Chondrocyte (in vitro differentiated cells): ENCODE measurements around the gene IFNAR1. TPM values are rescaled to one million over a fixed set of nuclear protein-coding genes. Genes with fewer than 3 reads are reported as not detected.

ENCODE experiments used
- DNase-seq: peaks from one replicate; pipeline ENCODE4 v3.0.0; 2021; ENCODE audit warnings: mixed read lengths, low spot score
- H3K27ac Mint-ChIP-seq: one replicate; pipeline ENCODE4 v1.8.0; 2021; ENCODE audit warnings: mild to moderate bottlenecking, moderate library complexity, mixed read lengths; ENCODE audit not compliant: unreplicated experiment
- H3K27me3 Mint-ChIP-seq: 2 replicates; pipeline ENCODE4 v1.8.0; 2021; ENCODE audit warnings: low read depth, mixed read lengths
- H3K36me3 Mint-ChIP-seq: 2 replicates; pipeline ENCODE4 v1.8.0; 2021; ENCODE audit warnings: low read depth, mixed read lengths
- H3K4me1 Mint-ChIP-seq: 2 replicates; pipeline ENCODE4 v1.8.0; 2021; ENCODE audit warnings: low read depth, mild to moderate bottlenecking, mixed read lengths
- H3K4me3 Mint-ChIP-seq: one replicate; pipeline ENCODE4 v1.8.0; 2021; ENCODE audit warnings: mild to moderate bottlenecking, moderate library complexity, mixed read lengths; ENCODE audit not compliant: unreplicated experiment
- H3K9me3 Mint-ChIP-seq: 2 replicates; pipeline ENCODE4 v1.8.0; 2021; ENCODE audit warnings: low read depth, mixed read lengths
- CTCF ChIP-seq: fragments of 200-600 bp; sonication (generic); IDR thresholded peaks from 2 replicates; pipeline ENCODE4 v1.5.0; 2021; ENCODE audit warnings: antibody characterized with exemption, mild to moderate bottlenecking, moderate library complexity
- total RNA-seq: library from RNA; stranded (reverse); gene quantifications from 3 replicates; pipeline ENCODE4 v1.2.1, GENCODE V29; 2021

Gene IFNAR1
- total RNA-seq, 1 donor from 2014 or later: 47.7 TPM

- Mint-ChIP-seq H3K36me3 (no peaks in the 10 kb centered on the region), H3K9me3 (peaks cover 8% of the 10 kb centered on the region), H3K4me3 (no peak overlapping the region), H3K4me1 (peaks cover 4% of the 10 kb centered on the region), H3K27ac (no peak overlapping the region), H3K27me3 (peaks cover 3% of the 10 kb centered on the region)
- no peak for TF ChIP-seq CTCF
- DNase-seq: no peak
Observed at GRCh38 chr21:33305344-33305671, 19.5 kb upstream of the IFNAR1 start.

- no peak overlapping the region for H3K27ac Mint-ChIP-seq
- H3K4me1 Mint-ChIP-seq: peaks cover 4% of the 10 kb centered on the region
- H3K36me3 Mint-ChIP-seq: no peaks in the 10 kb centered on the region
- DNase-seq: no peak
- H3K9me3 Mint-ChIP-seq: peaks cover 9% of the 10 kb centered on the region
- H3K27me3 Mint-ChIP-seq: peaks cover 3% of the 10 kb centered on the region
- no peak overlapping the region for H3K4me3 Mint-ChIP-seq
- no peak for TF ChIP-seq CTCF
Observed at GRCh38 chr21:33305938-33306337, 18.8 kb upstream of the IFNAR1 start.

- no peak for DNase-seq
- Mint-ChIP-seq H3K4me3 (no peak overlapping the region), H3K27me3 (peaks cover 3% of the 10 kb centered on the region), H3K4me1 (peaks cover 4% of the 10 kb centered on the region), H3K27ac (no peak overlapping the region), H3K36me3 (no peaks in the 10 kb centered on the region), H3K9me3 (peaks cover 15% of the 10 kb centered on the region)
- TF ChIP-seq CTCF: peak; percentile 28
Observed at GRCh38 chr21:33308586-33309490, 15.9 kb upstream of the IFNAR1 start.

GRCh38 chr21:33309778-33310177, 15.0 kb upstream of the IFNAR1 start:
- Mint-ChIP-seq H3K4me3 (no peak overlapping the region), H3K27ac (no peak overlapping the region)
- TF ChIP-seq CTCF: no peak

GRCh38 chr21:33312121-33312520, 12.6 kb upstream of the IFNAR1 start:
- H3K27me3 Mint-ChIP-seq: peaks cover 9% of the 10 kb centered on the region
- peaks cover 7% of the 10 kb centered on the region for H3K4me1 Mint-ChIP-seq
- TF ChIP-seq CTCF: no peak
- H3K4me3 Mint-ChIP-seq: no peak overlapping the region
- peaks cover 3% of the 10 kb centered on the region for H3K36me3 Mint-ChIP-seq
- H3K9me3 Mint-ChIP-seq: peaks cover 17% of the 10 kb centered on the region
- no peak overlapping the region for H3K27ac Mint-ChIP-seq
- DNase-seq: no peak

More at GRCh38 chr21:33309778-33310177, 15.0 kb upstream of the IFNAR1 start:
- no peak for DNase-seq
- Mint-ChIP-seq H3K36me3 (peaks cover 1% of the 10 kb centered on the region), H3K27me3 (peaks cover 5% of the 10 kb centered on the region), H3K9me3 (peaks cover 17% of the 10 kb centered on the region), H3K4me1 (peaks cover 7% of the 10 kb centered on the region)
